Natural killer cell (primary cell): ENCODE data around the gene P2RY2. TPM values are rescaled to one million over a fixed set of nuclear protein-coding genes. Genes with fewer than 3 reads are reported as not detected.

Experiments
- ATAC-seq, 3 donors: fragments of 150-1000 bp in 2 of 3; fragments of 200-7000 bp in 1 of 3; cut with Tn5 transposase; 1 replicate in 1 of 3; 2 replicates in 2 of 3; pipeline ENCODE4 v1.10.0; 2021; ENCODE audit warnings: mild to moderate bottlenecking in 2 of 3, moderate library complexity in 2 of 3
- DNase-seq, 2 donors: peaks; one replicate each; pipeline versions ENCODE4 v3.0.0 to v3.0.0-alpha.2; 2013 to 2021; ENCODE audit warnings: mixed read lengths in 1 of 2
- H3K27ac ChIP-seq: one replicate; pipeline ENCODE4 v1.5.1; 2013; ENCODE audit warnings: mild to moderate bottlenecking, low read length
- H3K27me3 ChIP-seq: one replicate; pipeline ENCODE4 v1.6.1; 2013; ENCODE audit warnings: low read length; ENCODE audit not compliant: control insufficient read depth, insufficient read depth
- H3K36me3 ChIP-seq: one replicate; pipeline ENCODE4 v1.6.1; 2013; ENCODE audit warnings: low read length; ENCODE audit not compliant: control insufficient read depth, insufficient read depth
- H3K4me1 ChIP-seq: one replicate; pipeline ENCODE4 v1.6.1; 2013; ENCODE audit warnings: low read length; ENCODE audit not compliant: control insufficient read depth, insufficient read depth
- H3K4me3 ChIP-seq: one replicate; pipeline ENCODE4 v1.5.1; 2013; ENCODE audit warnings: low read length
- H3K9me3 ChIP-seq: one replicate; pipeline ENCODE4 v1.6.1; 2013; ENCODE audit warnings: low read length; ENCODE audit not compliant: control insufficient read depth, insufficient read depth
- H3K27ac Mint-ChIP-seq, 2 donors: one replicate each; pipeline ENCODE4 v1.8.0; 2022; ENCODE audit warnings: mild to moderate bottlenecking in 2 of 2, mixed read lengths in 2 of 2, moderate library complexity in 1 of 2
- H3K27me3 Mint-ChIP-seq, 2 donors: one replicate each; pipeline ENCODE4 v1.8.0; 2022; ENCODE audit warnings: low read depth in 2 of 2, mixed read lengths in 2 of 2
- H3K36me3 Mint-ChIP-seq: one replicate; pipeline ENCODE4 v1.8.0; 2022; ENCODE audit warnings: mixed read lengths
- H3K4me1 Mint-ChIP-seq, 2 donors: one replicate each; pipeline ENCODE4 v1.8.0; 2022; ENCODE audit warnings: mixed read lengths in 2 of 2
- H3K4me3 Mint-ChIP-seq: one replicate; pipeline ENCODE4 v1.8.0; 2022; ENCODE audit warnings: mild to moderate bottlenecking, moderate library complexity, mixed read lengths
- H3K9me3 Mint-ChIP-seq, 2 donors: one replicate each; pipeline ENCODE4 v1.8.0; 2022; ENCODE audit warnings: mixed read lengths in 2 of 2
- CTCF ChIP-seq: fragments of 200-600 bp; IDR thresholded peaks from one replicate; pipeline ENCODE4 v1.8.0; 2022; ENCODE audit warnings: antibody characterized with exemption
- WGBS: methylation state at CpG from one replicate; pipeline ENCODE4 v1.1.7; 2013; ENCODE audit warnings: missing lambda C conversion rate; ENCODE audit not compliant: insufficient coverage; 5-methylcytosine and 5-hydroxymethylcytosine counted together
- intact Hi-C: fragments of 100-400 bp; cut with micrococcal nuclease; formaldehyde crosslinking; loops from one replicate; pipeline ENCODE4 v1.14.2; 2022
- total RNA-seq, 4 donors: library from RNA; stranded (reverse); fragments of 120-200 nt in 1 of 4; gene quantifications; one replicate each; pipeline versions ENCODE4 v1.2.3 to v1.2.4, GENCODE V29; 2013 to 2022

Gene P2RY2
- total RNA-seq, 3 donors from 2014 or later (not counting 1 experiment from before 2014, with no cell fraction given) = 0.27 to 1.0 (median 0.90) TPM

- Mint-ChIP-seq H3K27ac (no peak overlapping the region), H3K36me3 (no peaks in the 10 kb centered on the region), H3K9me3 (no peaks in the 10 kb centered on the region), H3K4me3 (no peak overlapping the region), H3K4me1 (no peaks in the 10 kb centered on the region), H3K27me3 (peaks cover 0 to 9% of the 10 kb centered on the region in 2 donors)
- Histone ChIP-seq H3K27me3 (no peaks in the 10 kb centered on the region), H3K4me1 (no peaks in the 10 kb centered on the region), H3K27ac (no peak overlapping the region), H3K36me3 (no peaks in the 10 kb centered on the region), H3K9me3 (no peaks in the 10 kb centered on the region), H3K4me3 (no peak overlapping the region)
- WGBS = 97% methylated on average over 3 of the region's 3 CpGs
- DNase-seq (no peak), ATAC-seq (no peak)
- intact Hi-C loops = no loop called here
- TF ChIP-seq CTCF = no peak
These were observed 19.4 kb upstream of the P2RY2 start for GRCh38 chr11:73198677-73199076.

GRCh38 chr11:73199446-73199845 lies 18.6 kb upstream of the P2RY2 start:
- H3K9me3 Mint-ChIP-seq = no peaks in the 10 kb centered on the region
- no peaks in the 10 kb centered on the region for H3K4me1 Mint-ChIP-seq
- no peaks in the 10 kb centered on the region for H3K9me3 ChIP-seq
- H3K27ac Mint-ChIP-seq = no peak overlapping the region
- intact Hi-C loops = no loop called here
- no peak for TF ChIP-seq CTCF
- no peaks in the 10 kb centered on the region for H3K27me3 ChIP-seq
- no peak overlapping the region for H3K27ac ChIP-seq
- no peak overlapping the region for H3K4me3 ChIP-seq
- WGBS = 50% methylated on average over 1 of the region's 4 CpGs
- H3K36me3 Mint-ChIP-seq = no peaks in the 10 kb centered on the region
- no peaks in the 10 kb centered on the region for H3K36me3 ChIP-seq
- peaks cover 4% of the 10 kb centered on the region for H3K4me1 ChIP-seq
- no peak for ATAC-seq
- peaks cover 0 to 9% of the 10 kb centered on the region in 2 donors for H3K27me3 Mint-ChIP-seq
- no peak overlapping the region for H3K4me3 Mint-ChIP-seq
- no peak for DNase-seq

- Histone ChIP-seq H3K4me3 (no peak overlapping the region), H3K4me1 (peaks cover 10% of the 10 kb centered on the region), H3K27ac (no peak overlapping the region), H3K9me3 (no peaks in the 10 kb centered on the region), H3K36me3 (no peaks in the 10 kb centered on the region), H3K27me3 (no peaks in the 10 kb centered on the region)
- H3K27ac Mint-ChIP-seq = no peak overlapping the region
- H3K36me3 Mint-ChIP-seq = no peaks in the 10 kb centered on the region
- H3K4me1 Mint-ChIP-seq = peaks cover 0 to 6% of the 10 kb centered on the region in 2 donors
- ATAC-seq (no peak), DNase-seq (no peak)
- no peak for TF ChIP-seq CTCF
- peaks cover 2 to 13% of the 10 kb centered on the region in 2 donors for H3K27me3 Mint-ChIP-seq
- H3K9me3 Mint-ChIP-seq = no peaks in the 10 kb centered on the region
- no peak overlapping the region for H3K4me3 Mint-ChIP-seq
- intact Hi-C loops = no loop called here
These were observed 17.8 kb upstream of the P2RY2 start for GRCh38 chr11:73200256-73200655.

GRCh38 chr11:73201249-73201648 lies 16.8 kb upstream of the P2RY2 start:
- Mint-ChIP-seq H3K4me3 (no peak overlapping the region), H3K27ac (no peak overlapping the region), H3K36me3 (no peaks in the 10 kb centered on the region), H3K4me1 (peaks cover 0 to 10% of the 10 kb centered on the region in 2 donors), H3K9me3 (no peaks in the 10 kb centered on the region), H3K27me3 (peaks cover 8 to 15% of the 10 kb centered on the region in 2 donors)
- TF ChIP-seq CTCF = no peak
- ATAC-seq (no peak), DNase-seq (no peak)
- 87% methylated on average over 6 of the region's 6 CpGs for WGBS
- peaks cover 10% of the 10 kb centered on the region for H3K4me1 ChIP-seq
- no peak overlapping the region for H3K27ac ChIP-seq
- H3K27me3 ChIP-seq = no peaks in the 10 kb centered on the region
- H3K36me3 ChIP-seq = no peaks in the 10 kb centered on the region
- H3K4me3 ChIP-seq = no peak overlapping the region
- no peaks in the 10 kb centered on the region for H3K9me3 ChIP-seq
- intact Hi-C loops = no loop called here
